OCI-LY7 (cell line): ENCODE measurements around the gene SEZ6. TPM values are rescaled to one million over a fixed set of nuclear protein-coding genes. Genes with fewer than 3 reads are reported as not detected.

Experiments used
- BruUV-seq: library from RNA; stranded (reverse); fragments of 400-500 nt; replicated peaks from 2 replicates; lab custom pipeline; 2021; lab: Mats Ljungman, UMichigan
- CTCF ChIA-PET: fragments of 300-600 bp; sonication (Branson Sonifier 250); formaldehyde crosslinking; loops from one replicate; lab custom pipeline; 2022; ENCODE audit warnings: antibody characterized with exemption; ENCODE audit not compliant: unreplicated experiment; lab: Charles Lee
- POLR2A ChIA-PET: fragments of 300-600 bp; sonication (Branson Sonifier 250); formaldehyde crosslinking; loops from one replicate; lab custom pipeline; 2022; ENCODE audit warnings: antibody characterized with exemption; lab: Charles Lee
- DNase-seq: peaks from one replicate; pipeline ENCODE4 v3.0.0-alpha.2; 2015; ENCODE audit warnings: low spot score
- H2AFZ ChIP-seq: fragments of 200-600 bp; sonication (generic), shearing (Covaris generic); 2 replicates; pipeline ENCODE4 v1.6.1; 2014; ENCODE audit warnings: mild to moderate bottlenecking, antibody characterized with exemption, low read length, moderate library complexity
- H3K27ac ChIP-seq: fragments of 200-600 bp; sonication (generic); 2 replicates; pipeline ENCODE4 v1.5.1; 2014; ENCODE audit warnings: mixed run types, low read depth, mild to moderate bottlenecking, moderate library complexity, low read length, inconsistent platforms; ENCODE audit not compliant: poor library complexity, severe bottlenecking
- H3K36me3 ChIP-seq: fragments of 200-600 bp; sonication (generic); 2 replicates; pipeline ENCODE4 v1.6.1; 2014; ENCODE audit warnings: mild to moderate bottlenecking, antibody characterized with exemption, low read length, moderate library complexity, mixed read lengths; ENCODE audit not compliant: insufficient read depth
- H3K4me1 ChIP-seq: fragments of 200-600 bp; sonication (generic); 2 replicates; pipeline ENCODE4 v1.5.1; 2014; ENCODE audit warnings: mild to moderate bottlenecking, low read length; ENCODE audit not compliant: insufficient read depth, poor library complexity, severe bottlenecking
- H3K4me2 ChIP-seq: fragments of 200-600 bp; sonication (generic); 2 replicates; pipeline ENCODE4 v1.6.1; 2014; ENCODE audit warnings: mild to moderate bottlenecking, low read length
- H3K4me3 ChIP-seq: fragments of 200-600 bp; sonication (generic); 2 replicates; pipeline ENCODE4 v1.5.1; 2014; ENCODE audit warnings: mild to moderate bottlenecking, low read depth, low read length; ENCODE audit not compliant: poor library complexity, severe bottlenecking
- H3K79me2 ChIP-seq: fragments of 200-600 bp; sonication (generic); 2 replicates; pipeline ENCODE4 v1.6.1; 2016; ENCODE audit warnings: low read depth, mild to moderate bottlenecking, low read length, moderate library complexity, mixed read lengths; ENCODE audit not compliant: insufficient read depth
- H3K9me2 ChIP-seq: fragments of 200-600 bp; sonication (generic); 2 replicates; pipeline ENCODE4 v1.6.1; 2016; ENCODE audit warnings: mild to moderate bottlenecking, low read length, mixed read lengths; ENCODE audit not compliant: insufficient read depth
- H3K9me3 ChIP-seq: fragments of 200-600 bp; sonication (generic); 2 replicates; pipeline ENCODE4 v1.6.1; 2014; ENCODE audit warnings: mild to moderate bottlenecking, mixed run types, low read length, mixed read lengths
- H4K20me1 ChIP-seq: fragments of 200-600 bp; sonication (generic); 2 replicates; pipeline ENCODE4 v1.6.1; 2014; ENCODE audit warnings: mild to moderate bottlenecking, antibody characterized with exemption, low read length, moderate library complexity, mixed read lengths; ENCODE audit not compliant: insufficient read depth
- CTCF ChIP-seq: fragments of 200-600 bp; sonication (generic); conservative IDR thresholded peaks from 2 replicates; pipeline ENCODE4 v1.5.1; 2014; ENCODE audit warnings: mild to moderate bottlenecking, antibody characterized with exemption, low read length, moderate library complexity, mixed read lengths
- EZH2phosphoT487 ChIP-seq: fragments of 200-600 bp; sonication (generic); IDR thresholded peaks from 2 replicates; pipeline ENCODE4 v1.6.1; 2018; ENCODE audit warnings: low read depth, borderline replicate concordance, mild to moderate bottlenecking, mixed run types, antibody characterized with exemption, low read length, moderate library complexity, mixed read lengths
- intact Hi-C: fragments of 100-400 bp; cut with micrococcal nuclease; formaldehyde crosslinking; loops from one replicate; pipeline ENCODE4 v1.10.0; 2022; ENCODE audit not compliant: unreplicated experiment
- total RNA-seq, 2 experiments: library from RNA; depleted of rRNA in 1 of 2; stranded (reverse); fragments of >200 nt in 1 of 2; shearing (Covaris generic) in 1 of 2; gene quantifications; 2 replicates each; pipeline ENCODE4 v1.2.3, GENCODE V29; 2014 to 2022

SEZ6 gene
- total RNA-seq, 2 experiments from 2014 or later: not detected

- H3K4me1 ChIP-seq: peaks cover 11% of the 10 kb centered on the region
- H2AFZ ChIP-seq: no peak overlapping the region
- H3K4me2 ChIP-seq: no peak overlapping the region
- no peaks in the 10 kb centered on the region for H4K20me1 ChIP-seq
- CTCF ChIA-PET: no interaction called here
- peaks cover 8% of the 10 kb centered on the region; the same call in 1 of the 2 replicates for H3K79me2 ChIP-seq
- DNase-seq: no peak
- H3K27ac ChIP-seq: no peak overlapping the region
- no peaks in the 10 kb centered on the region for H3K9me3 ChIP-seq
- intact Hi-C loops: no loop called here
- BruUV-seq: no TSS peak
- no peak overlapping the region for H3K4me3 ChIP-seq
- POLR2A ChIA-PET: no interaction called here
- TF ChIP-seq CTCF (no peak), EZH2phosphoT487 (no peak)
- H3K36me3 ChIP-seq: peaks cover 56% of the 10 kb centered on the region
- H3K9me2 ChIP-seq: no peaks in the 10 kb centered on the region
Measured at GRCh38 chr17:28906276-28906675, 99.6 kb downstream of the SEZ6 start.

Other genes starting within 250 kb of the SEZ6 start
- gene FAM222B, start 163.2 kb downstream of the SEZ6 start, total RNA-seq (2014; rRNA removed; shearing (Covaris generic)): 4.0 and 4.6 TPM in 2 replicates
- 15.2 and 19.7 TPM in 2 replicates for gene FAM222B, start 163.2 kb downstream of the SEZ6 start, total RNA-seq (2022)
- 25.0 and 30.8 TPM in 2 replicates for gene ERAL1, start 151.0 kb downstream of the SEZ6 start, total RNA-seq (2014; rRNA removed; shearing (Covaris generic))
- 58.0 and 62.1 TPM in 2 replicates for gene ERAL1, start 151.0 kb downstream of the SEZ6 start, total RNA-seq (2022)
- 43.5 and 46.5 TPM in 2 replicates for gene FLOT2, start 108.3 kb downstream of the SEZ6 start, total RNA-seq (2014; rRNA removed; shearing (Covaris generic))
- gene FLOT2, start 108.3 kb downstream of the SEZ6 start, total RNA-seq (2022): 110 and 122 TPM in 2 replicates
- gene DHRS13, start 103.0 kb downstream of the SEZ6 start, total RNA-seq (2014; rRNA removed; shearing (Covaris generic)): 27.1 and 28.4 TPM in 2 replicates
- gene DHRS13, start 103.0 kb downstream of the SEZ6 start, total RNA-seq (2022): 27.2 and 29.2 TPM in 2 replicates
- gene PHF12, start 54.5 kb downstream of the SEZ6 start, total RNA-seq (2014; rRNA removed; shearing (Covaris generic)): 40.6 and 43.2 TPM in 2 replicates
- gene PHF12, start 54.5 kb downstream of the SEZ6 start, total RNA-seq (2022): 62.5 and 66.7 TPM in 2 replicates
- gene PIPOX, start 37.1 kb upstream of the SEZ6 start, total RNA-seq (2014; rRNA removed; shearing (Covaris generic)): 1.3 and 3.8 TPM in 2 replicates
- gene PIPOX, start 37.1 kb upstream of the SEZ6 start, total RNA-seq (2022): 4.0 and 4.1 TPM in 2 replicates
- 124 and 131 TPM in 2 replicates for gene MYO18A, start 174.4 kb upstream of the SEZ6 start, total RNA-seq (2014; rRNA removed; shearing (Covaris generic))
- gene MYO18A, start 174.4 kb upstream of the SEZ6 start, total RNA-seq (2022): 128 and 143 TPM in 2 replicates
- not detected in 2 replicates for gene CRYBA1, start 240.8 kb upstream of the SEZ6 start, total RNA-seq (2014; rRNA removed; shearing (Covaris generic))
- gene CRYBA1, start 240.8 kb upstream of the SEZ6 start, total RNA-seq (2022): not detected in 2 replicates